ENCODE data around the gene TSPAN5.

Gene TSPAN5

DNA sequence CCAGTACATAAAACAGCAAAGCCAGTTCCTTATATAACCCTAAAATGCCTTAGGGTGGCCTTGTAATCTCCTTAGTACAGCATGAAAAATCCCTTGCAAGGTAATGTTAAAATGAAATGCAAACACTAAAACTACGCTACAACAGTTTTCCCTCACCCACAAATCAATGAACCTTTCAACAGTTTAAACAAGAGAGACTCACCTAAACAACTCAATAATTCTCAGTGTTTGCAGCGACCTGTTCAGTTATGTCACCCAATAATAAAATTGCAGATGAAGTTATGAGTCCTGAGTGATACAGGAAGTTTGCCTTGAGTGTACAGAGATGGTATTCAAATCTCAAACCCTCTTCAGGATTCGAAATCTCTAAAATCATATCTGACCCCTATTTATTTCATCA lies 25.3 kb downstream of the TSPAN5 start (continued):
- TF ChIP-seq, protein P1, sequence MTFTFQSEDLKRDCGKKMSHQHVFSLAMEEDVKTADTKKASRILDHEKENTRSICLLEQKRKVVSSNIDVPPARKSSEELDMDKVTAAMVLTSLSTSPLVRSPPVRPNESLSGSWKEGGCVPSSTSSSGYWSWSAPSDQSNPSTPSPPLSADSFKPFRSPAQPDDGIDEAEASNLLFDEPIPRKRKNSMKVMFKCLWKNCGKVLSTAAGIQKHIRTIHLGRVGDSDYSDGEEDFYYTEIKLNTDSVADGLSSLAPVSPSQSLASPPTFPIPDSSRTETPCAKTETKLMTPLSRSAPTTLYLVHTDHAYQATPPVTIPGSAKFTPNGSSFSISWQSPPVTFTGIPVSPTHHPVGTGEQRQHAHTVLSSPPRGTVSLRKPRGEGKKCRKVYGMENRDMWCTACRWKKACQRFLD (tag by site-specific recombination; IDR thresholded peaks at IDR 0.05) = no peak
- TF ChIP-seq ZBTB1 (tag by site-specific recombination; IDR thresholded peaks at IDR 0.05) (no peak), GLI4 (tag by site-specific recombination; IDR thresholded peaks at IDR 0.05) (no peak), ZFHX2 (tag by site-specific recombination; conservative IDR thresholded peaks at IDR 0.05) (no peak)

- H3K4me1 ChIP-seq (ENCODE audit: control insufficient read depth, insufficient read depth, low read length) = no peaks in the 10 kb centered on the region
- CTCF ChIA-PET = no interaction called here
Observed at GRCh38 chr4:98632258-98632657, 26.2 kb downstream of the TSPAN5 start.

DNA sequence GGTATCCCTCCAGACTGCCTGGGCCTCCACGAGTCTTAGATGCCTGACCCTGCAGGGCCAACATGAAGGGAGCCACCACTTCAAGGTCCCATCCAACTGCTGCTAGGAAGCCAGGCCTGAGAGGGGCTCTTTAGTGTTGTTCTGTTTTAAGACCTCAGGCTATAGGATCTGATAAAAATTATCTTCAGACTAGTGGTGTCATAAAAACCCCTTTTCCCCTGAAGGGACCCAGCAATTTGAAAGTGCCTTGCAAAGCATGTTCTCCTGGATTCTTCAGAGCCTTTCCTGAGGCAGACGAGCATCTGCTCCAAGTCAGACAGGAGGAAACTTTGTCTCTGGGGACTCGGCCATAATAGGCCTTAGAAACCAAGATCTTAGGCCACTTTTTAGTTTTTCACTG lies 26.9 kb downstream of the TSPAN5 start:
- Histone ChIP-seq H3K36me3 (ENCODE audit: control insufficient read depth in 2 of 2, insufficient read depth in 1 of 2, low read length in 2 of 2) (no peaks in the 10 kb centered on the region), H3K4me3 (ENCODE audit: low read depth, low read length) (no peak overlapping the region), H3K27ac (ENCODE audit: extremely low read depth, low read depth, low read length) (no peak overlapping the region), H3K4me1 (ENCODE audit: control insufficient read depth, insufficient read depth, low read length) (no peaks in the 10 kb centered on the region), H3K9me3 (ENCODE audit: control insufficient read depth, insufficient read depth, low read depth, low read length) (no peaks in the 10 kb centered on the region)
- no peak for TF ChIP-seq ZFP69B (tag by site-specific recombination; IDR thresholded peaks at IDR 0.05)
- TF ChIP-seq ZNF175 (tag by site-specific recombination; IDR thresholded peaks at IDR 0.05) = no peak
- TF ChIP-seq ZBTB10 (tag by site-specific recombination; IDR thresholded peaks at IDR 0.05) = no peak
- ChIA-PET POLR2A (no interaction called here), CTCF (interaction anchor here (1.2 kb wide), 1 partner anchor 10 kb away, joined by 7 read pairs; no protein-coding TSS in a partner anchor)

More at GRCh38 chr4:98632258-98632657, 26.2 kb downstream of the TSPAN5 start:
- Histone ChIP-seq H3K9me3 (ENCODE audit: control insufficient read depth, insufficient read depth, low read depth, low read length) (no peaks in the 10 kb centered on the region), H3K27ac (ENCODE audit: extremely low read depth, low read depth, low read length) (no peak overlapping the region), H3K36me3 (ENCODE audit: control insufficient read depth in 2 of 2, insufficient read depth in 1 of 2, low read length in 2 of 2) (no peaks in the 10 kb centered on the region), H3K4me3 (ENCODE audit: low read depth, low read length) (no peak overlapping the region)
- TF ChIP-seq ZNF560 (tag by site-specific recombination; IDR thresholded peaks at IDR 0.05; ENCODE audit: borderline replicate concordance) (no peak), ZNF830 (tag by site-specific recombination; IDR thresholded peaks at IDR 0.05; ENCODE audit: low read depth) (no peak), ZNF548 (tag by site-specific recombination; IDR thresholded peaks at IDR 0.05) (no peak), SCRT2 (tag by site-specific recombination; IDR thresholded peaks at IDR 0.05) (no peak), ZNF248 (tag by site-specific recombination; IDR thresholded peaks at IDR 0.05) (no peak), ZNF350 (tag by site-specific recombination; IDR thresholded peaks at IDR 0.05) (no peak), IKZF3 (tag by site-specific recombination; IDR thresholded peaks at IDR 0.05) (no peak), GLIS2 (tag by site-specific recombination; IDR thresholded peaks at IDR 0.05) (no peak), ZNF791 (tag by site-specific recombination; IDR thresholded peaks at IDR 0.05) (no peak), ZNF335 (tag by site-specific recombination; conservative IDR thresholded peaks at IDR 0.05) (no peak), BCL6B (tag by site-specific recombination; IDR thresholded peaks at IDR 0.05) (no peak), ZNF629 (tag by site-specific recombination; IDR thresholded peaks at IDR 0.05) (no peak), HOXD13 (CRISPR knock-in tag; IDR thresholded peaks at IDR 0.05; ENCODE audit: borderline replicate concordance) (no peak), ZBTB48 (tag by site-specific recombination; IDR thresholded peaks at IDR 0.05) (no peak), ZBTB7A (tag by site-specific recombination; IDR thresholded peaks at IDR 0.05; ENCODE audit: low read depth) (no peak), ZNF148 (tag by site-specific recombination; IDR thresholded peaks at IDR 0.05; ENCODE audit: borderline replicate concordance) (no peak), ZFP37 (tag by site-specific recombination; IDR thresholded peaks at IDR 0.05) (no peak), BCL11B (tag by site-specific recombination; IDR thresholded peaks at IDR 0.05; ENCODE audit: low read depth) (no peak)
- POLR2A ChIA-PET = no interaction called here

All from HEK293 (cell line).